Stimulated activated CD4-positive, alpha-beta T cell treated with anti-CD3 and anti-CD28 coated beads, TNF-alpha, amount 100 ng/mL, for 48 hours (primary cell): ENCODE measurements around the gene ARHGAP22.

Source experiments
- DNase-seq, 3 donors: peaks; one replicate each; pipeline ENCODE4 v3.0.0-alpha.2; 2020; ENCODE audit warnings: low read depth in 3 of 3

The ARHGAP22 gene

DNA sequence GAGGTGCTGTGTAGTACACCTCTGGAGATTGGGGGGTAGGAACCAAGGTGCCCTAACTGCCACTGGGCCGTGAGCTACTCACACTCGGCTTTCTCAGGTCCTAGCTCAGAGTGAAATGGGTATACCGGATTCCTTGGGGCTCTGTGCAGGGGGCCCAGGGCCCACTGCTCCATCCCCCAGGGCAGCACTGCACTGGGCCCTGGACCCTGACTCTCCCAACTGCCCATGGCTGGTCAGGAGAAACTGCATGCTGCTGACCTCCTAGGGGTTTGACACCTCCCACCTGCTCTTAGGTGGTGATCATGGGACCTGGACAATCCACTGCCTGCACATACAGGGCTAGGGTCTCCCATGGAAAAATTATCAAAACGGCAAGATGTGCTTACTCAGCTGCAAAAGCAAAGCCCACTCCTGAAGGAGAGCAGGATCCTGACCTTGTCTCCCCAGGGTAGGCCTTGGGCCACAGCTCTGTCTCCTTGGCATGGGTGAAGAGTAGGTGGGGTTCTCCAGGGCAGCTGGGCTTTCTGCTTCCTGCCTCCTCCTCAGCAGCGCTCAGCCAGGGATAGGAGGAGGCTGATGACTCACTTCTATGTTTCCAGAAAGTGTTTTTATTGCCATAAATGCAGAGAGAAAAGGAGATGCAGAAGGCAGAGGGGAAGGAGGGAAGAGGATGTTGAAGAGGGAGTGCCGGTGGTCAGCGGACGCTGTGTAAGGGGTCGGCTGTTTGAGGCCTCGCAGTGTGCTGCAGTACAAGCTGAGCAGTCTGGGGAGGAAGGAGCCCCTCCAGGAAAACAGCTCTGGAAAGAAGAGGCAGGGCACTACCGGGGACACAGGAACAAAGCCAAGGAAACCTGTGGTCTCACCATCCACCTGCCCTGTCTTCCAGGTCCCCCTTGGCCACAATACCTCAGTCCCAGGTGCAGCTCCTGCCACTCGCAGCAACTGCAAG lies 107.8 kb downstream of the ARHGAP22 start:
- DNase-seq, result no peak

DNA sequence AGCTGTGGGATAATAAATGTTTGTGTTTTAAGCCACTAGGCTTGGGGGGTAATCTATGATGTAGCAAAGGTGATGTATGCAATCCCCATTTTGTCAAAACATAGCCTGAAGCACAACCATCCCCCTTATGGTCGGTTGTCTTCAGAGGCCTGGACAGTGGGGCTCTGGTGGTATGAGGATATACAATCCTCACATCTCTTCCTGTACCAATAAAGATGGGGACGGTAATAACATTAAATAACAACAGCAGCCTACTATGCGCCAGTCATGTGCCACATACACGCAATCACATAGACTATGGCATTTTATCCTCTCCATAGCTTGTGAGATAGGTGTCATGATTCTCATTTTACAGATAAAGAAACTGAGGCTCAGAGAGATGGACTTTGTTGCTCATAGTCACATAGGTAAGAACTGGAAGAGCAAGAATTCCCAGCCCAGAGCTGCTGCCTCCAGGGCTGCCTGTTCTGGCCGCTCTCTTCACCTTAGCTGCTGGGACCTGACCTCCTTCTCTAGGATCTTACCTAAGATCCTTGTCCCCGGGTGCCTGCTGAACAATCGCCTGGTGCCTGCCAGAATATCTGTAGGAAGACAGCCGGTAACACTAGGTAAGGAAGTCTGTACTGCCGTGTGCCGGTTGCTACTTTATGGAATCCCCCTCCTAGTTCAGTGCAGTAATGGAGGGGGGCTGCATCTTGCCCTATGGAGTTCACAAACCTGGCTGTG lies 108.6 kb downstream of the ARHGAP22 start:
- no peak for DNase-seq

DNA sequence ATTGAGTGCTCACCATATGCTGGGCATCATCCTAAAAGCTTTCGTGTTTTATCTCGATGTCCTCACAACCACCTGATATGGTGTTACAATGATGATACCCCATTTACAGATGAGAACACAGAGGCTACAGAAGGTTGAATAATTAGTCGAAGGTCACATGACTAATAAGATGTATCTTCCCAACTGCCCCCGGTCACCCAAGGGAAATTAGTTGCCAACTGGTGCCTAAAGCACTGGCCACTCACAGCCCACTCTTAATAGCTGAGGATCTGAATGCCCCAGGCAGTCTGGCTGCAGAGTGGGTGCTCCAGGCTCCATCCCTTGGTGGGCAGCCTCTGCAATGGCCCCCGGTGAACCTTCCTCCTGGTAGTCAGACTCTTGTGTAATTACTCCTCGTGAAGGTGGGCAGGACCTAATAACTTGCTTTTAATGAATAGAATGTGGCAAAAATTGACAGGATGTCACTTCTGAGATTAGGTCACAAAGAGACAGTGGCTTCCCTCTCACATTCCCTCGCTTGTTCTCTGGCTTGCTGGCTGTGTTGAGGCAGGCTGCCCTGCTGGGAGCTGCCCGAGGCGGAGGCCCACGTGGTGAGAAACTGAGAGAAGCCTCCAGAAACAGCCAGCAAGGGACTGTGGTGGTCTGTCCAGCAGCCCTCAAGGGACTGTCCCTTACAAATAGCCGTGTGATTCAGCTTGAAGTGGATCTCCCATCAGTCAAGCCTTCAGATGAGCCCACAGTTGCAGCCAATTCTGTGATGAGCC lies 109.4 kb downstream of the ARHGAP22 start:
- no peak for DNase-seq

DNA sequence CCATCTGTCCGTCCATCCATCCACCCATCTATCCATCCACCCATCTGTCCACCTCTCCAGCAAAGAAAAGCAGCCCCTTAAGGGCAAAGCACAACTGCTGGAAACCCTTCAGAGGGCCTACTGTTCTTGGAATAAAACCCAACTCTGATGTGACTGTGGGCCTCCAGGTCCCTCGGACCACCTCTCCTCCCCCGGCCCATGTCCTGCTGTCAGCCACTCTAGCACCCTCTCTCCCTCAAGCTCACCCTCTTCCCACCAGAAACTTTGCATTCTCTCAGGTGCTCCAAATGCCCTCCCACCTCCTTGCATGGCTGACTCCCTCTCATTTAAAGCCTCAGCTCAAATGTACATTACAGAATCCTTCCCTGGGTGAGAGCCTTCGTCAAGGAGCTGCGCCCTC lies 110.3 kb downstream of the ARHGAP22 start:
- no peak for DNase-seq

DNA sequence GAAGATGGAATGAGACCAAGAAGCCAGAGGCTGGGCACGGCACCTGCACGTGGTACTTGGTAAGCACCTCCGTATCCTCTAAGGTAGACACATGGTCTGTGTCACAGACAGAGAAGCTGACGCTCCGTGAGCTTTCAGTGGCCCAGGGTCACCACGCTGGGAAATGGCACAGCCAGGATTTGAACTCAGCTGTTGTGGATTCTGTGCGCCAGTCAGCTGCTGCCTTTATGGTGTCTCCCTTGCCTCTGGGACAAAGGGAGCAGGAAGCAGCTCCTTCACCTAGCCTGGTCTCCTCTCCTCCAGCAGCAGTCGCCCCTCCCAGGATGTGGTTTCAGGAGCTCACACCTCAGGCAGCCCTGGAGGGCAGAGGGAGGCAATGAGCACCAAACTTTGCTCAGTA lies 110.8 kb downstream of the ARHGAP22 start:
- no peak for DNase-seq

DNA sequence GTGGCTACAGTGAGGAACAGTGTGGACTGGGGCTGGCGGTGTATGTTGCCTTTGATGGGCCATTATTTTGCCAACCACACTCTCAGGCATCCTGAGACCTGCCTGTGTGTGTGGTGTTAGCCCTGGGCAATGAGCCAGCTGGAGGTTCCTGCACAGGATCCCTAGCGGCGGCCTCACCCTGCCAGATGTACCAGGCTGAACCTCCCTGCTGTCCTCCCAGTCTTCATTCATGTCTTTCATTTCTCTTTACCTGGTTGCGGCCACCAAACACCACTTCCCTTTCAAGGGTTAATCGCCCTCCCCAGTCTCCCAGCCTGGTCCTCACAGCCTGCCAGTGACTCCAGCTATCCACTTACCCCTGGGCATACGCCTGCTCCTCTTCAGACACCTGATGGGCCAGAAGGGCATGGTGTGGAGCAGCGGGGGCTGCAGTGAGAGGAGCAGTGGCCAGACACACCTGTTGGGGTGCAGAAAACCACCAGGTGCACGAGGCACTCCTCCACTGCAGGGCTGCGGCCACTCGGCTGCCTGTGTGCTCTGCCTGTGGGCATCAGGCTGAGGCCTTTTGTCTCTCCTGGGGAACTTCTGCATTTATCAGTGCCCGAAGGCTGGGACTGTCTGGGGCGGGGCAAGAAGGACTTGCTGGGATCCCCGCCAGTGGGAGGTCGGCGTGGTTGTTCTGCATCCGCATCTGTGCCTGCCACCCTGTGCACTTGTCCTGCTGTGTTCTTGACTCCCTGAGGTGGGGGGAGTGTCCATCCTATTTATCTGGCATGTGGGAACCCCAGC lies 111.6 kb downstream of the ARHGAP22 start:
- DNase-seq, result no peak

DNA sequence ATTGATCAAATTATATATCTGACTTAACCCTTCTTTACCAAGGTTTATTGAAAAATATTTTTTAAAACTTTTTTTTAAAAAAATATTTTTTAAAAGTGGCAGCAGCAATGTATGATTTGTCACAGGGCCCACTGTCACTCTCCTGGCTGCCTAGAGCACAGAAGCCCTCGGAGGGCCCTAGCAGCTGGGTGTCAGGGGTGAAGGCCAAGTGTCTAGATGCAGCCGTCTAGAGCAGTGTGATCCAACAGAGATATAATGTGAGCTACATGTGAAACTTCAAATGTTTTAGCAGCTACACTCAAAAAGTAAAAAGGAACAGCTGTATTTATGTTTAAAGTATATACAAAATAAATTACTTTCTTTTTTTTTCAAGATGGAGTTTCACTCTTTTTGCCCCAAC lies 112.7 kb downstream of the ARHGAP22 start:
- no peak for DNase-seq

DNA sequence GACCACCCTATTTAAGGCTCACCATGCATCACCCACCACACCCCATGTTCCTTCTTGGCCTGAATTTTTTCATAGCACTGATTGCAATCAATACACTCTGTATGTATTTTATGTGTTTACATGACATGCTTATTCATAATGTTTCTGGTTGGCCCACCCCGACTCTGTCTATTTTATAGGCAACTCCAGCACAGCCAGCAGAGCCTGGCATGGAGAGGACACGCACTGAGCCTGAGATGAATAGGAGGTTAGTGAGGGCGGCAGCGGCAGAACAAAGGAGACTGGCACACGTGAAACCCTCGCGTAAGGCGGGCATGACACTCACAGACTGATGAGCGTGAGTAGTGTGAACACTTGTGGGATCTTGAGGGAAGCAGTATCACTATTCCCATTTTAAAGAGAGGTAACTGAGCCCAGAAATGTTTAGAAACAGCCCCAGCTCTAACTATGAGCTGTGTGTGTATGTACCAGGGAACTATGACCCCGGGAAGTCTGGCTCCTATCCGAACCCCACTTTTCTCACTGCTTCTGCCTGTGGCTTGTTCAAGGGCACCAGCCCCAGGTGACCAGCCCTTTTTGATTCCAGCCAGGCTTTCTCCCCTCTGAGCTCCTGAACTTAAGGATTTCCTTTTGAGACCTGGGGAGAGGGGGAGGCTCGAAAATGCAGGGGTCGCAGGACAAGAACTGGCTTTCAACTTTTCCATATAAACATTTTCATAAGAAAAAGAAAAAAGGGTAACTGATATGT lies 113.3 kb downstream of the ARHGAP22 start:
- no peak for DNase-seq

DNA sequence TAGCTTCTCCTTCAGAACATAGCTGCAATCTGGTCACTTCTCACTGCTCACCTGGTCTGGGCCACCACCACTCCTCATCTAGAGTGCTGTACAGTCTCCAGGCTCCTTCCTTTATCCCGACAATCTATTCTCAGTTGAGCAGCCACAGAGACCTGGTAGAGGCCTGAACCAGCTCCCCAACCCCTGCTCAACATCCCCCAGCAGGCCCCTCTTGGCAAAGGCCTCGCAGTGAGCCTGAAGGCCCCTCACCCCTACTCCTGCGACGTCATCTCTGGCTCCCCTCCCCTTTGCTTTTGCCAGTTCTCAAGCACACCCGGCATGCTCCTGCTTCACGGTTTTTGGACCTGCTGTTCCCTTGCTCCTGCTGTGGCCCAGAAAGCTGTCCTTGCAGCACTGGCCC lies 113.9 kb downstream of the ARHGAP22 start:
- no peak for DNase-seq

DNA sequence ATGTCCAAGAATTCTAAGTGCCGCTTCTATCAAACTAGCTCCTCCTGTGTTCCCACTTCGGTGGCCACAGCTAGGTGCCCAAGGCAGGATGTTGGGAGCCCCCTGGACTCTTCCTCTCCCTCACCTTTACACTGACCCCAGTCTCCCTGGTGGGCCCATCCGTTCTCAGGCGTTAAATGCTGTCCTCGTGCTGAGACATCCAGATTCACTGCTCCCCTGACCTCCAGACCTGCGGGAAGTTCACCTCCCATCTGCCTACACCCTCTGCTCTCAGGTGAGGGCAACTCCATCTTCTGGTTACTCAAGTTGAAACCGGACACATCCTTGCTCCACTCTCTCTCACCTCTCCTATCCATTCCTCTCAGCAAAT lies 114.3 kb downstream of the ARHGAP22 start:
- no peak for DNase-seq

DNA sequence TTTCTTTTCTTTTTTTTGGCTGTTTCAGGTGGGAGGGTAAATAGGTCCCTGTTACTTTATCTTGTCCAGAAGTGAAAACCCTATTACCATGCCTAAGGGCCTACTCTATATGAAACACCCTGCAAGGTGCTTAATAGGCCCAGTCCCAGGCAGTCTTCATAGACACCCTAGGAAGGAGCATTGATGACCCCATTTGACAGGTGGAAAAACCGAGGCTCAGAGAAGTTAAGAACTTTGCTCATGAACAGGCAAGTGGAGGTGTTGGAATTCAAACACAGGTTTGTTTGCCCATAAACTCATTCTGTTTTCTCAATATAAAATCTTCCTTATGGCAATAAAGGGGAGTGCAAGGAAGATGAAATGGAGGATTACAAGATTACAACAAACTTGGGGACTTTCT lies 115.8 kb downstream of the ARHGAP22 start:
- no peak for DNase-seq

DNA sequence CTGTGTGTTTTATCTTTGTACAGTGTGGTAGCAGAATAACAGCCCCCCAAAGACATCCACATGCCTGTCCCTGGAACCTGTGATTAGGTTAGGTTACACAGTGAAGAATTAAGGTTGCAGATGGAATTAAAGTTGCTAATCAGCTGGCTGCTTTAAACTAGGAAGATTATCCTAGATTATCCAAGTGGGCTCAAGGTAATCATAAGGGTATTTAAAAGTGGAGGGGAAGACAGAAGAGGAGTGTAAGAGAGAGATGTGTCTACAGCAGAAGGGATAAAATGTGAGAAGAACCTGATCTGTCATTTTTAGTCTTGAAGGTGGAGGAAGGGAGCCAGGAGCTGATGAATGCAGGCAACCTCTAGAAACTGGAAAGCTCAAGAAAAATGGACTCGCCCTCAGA lies 117.6 kb downstream of the ARHGAP22 start:
- DNase-seq, result no peak

DNA sequence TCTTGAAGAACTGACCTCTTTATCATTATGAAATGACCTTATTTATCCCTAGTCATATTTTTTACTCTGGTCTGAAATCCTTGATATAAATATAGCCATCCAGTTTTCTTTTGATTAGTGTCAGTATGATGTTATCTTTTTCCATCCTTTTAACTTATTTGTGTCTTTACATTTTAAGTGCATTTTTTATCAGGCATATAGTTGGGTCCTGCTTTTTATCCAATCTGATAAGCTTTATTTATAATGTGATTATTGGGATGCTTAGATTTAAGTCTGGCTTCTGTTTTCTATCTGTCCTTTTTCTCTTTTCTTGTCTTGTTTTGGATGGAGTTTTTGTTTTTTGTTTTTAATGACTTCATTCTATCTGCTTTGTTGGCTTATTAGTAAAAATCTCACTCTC lies 119.2 kb downstream of the ARHGAP22 start:
- no peak for DNase-seq

DNA sequence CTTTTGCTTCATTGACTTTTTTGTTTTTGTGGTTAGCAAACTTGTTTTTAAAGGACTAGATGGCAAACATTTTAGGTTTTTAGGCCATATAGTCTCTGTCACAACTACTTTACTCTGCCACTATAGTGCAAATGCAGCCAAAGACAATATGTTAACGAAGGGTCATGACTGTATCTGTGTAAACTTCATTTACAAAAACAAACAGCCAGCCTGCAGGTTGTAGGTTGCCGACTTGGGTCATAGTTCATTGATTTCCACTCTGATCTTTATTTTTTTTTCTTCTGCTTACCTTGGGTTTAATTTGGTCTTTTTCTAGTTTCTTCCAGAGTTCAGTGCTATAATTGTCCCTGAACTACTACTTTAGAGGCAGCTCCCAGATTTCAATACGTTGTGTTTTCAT lies 120.0 kb downstream of the ARHGAP22 start:
- no peak for DNase-seq

DNA sequence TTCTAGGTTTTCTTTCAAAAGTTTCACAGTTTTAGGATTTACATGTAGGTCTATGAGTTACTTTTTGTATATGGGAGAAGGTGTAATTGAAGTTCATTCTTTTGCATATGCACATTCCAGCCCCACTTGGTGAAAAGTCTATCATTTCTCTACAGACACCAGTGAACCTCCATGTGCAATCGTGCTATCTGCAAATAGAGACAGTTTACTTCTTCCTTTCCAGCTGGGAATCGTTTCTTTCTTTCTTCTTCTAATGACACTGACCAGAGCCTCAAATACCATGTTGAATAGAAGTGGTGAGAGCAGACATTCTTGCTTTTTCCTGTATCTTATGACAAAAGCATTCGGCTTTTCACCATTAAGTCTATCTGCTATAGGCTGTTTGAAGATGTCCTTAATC lies 122.7 kb downstream of the ARHGAP22 start:
- DNase-seq, result no peak

DNA sequence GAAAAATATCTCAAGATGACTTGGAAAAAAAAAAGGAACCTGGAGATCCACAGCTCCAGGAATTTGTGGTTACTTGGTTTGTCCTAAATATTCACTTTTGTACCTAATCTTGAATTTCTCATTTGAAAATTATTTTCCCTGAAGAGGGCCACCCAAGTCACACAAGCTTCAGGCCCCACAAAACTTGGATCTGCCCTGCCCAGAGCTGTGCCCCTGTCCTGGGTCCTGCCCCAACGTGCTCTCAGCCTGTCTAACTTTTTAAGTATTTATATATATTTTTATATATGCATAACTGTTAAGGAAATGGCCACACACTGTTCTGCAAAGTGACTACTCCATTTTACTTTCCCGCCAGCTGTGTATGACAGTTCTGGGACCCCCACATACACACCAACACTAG lies 123.5 kb downstream of the ARHGAP22 start:
- no peak for DNase-seq

DNA sequence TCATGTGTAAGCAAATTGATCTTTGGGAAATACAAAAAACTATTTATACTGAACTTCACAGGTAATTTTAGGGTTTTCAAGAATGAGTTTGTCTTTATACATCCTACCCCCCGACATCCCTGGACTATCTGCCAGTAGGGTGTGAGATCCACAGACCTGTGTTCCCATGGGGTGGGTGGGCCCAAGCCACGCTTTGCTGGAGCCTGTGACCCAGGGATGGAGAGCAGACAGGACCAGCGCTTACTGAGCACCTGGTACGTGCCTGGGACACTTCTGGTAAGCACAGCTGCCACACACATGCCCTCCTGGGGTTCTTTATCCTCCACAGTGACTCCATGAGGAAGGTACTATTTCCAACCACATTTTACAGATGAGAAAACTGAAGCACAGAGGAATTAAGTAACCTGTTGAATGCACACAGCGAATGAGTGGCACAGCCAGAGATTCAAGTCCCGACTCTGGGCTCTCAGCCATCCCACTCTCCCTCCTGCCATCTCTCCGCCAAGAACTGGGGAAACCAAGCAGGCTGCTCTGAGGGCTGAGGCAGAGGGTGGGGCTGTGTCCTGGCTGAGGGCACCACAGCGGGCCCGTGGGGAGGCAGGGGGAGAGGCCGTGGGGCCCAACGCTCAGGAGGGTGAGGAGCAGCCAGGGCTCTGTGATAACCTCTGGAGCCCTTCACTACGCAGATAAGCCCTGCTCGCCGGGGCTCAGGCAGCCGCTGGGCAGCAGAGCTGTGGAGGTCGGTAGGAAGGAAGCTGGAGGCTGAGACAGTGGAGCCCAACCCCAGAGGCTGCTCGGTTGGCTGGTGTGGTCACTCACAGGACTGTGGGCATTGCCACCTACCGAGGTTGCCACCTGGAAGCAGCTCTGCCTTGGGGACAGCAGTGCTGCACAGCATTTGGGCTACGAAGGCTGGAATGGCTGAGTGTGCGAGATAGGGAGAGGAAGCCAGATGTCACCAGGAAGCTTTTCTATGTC lies 124.2 kb downstream of the ARHGAP22 start:
- no peak for DNase-seq

DNA sequence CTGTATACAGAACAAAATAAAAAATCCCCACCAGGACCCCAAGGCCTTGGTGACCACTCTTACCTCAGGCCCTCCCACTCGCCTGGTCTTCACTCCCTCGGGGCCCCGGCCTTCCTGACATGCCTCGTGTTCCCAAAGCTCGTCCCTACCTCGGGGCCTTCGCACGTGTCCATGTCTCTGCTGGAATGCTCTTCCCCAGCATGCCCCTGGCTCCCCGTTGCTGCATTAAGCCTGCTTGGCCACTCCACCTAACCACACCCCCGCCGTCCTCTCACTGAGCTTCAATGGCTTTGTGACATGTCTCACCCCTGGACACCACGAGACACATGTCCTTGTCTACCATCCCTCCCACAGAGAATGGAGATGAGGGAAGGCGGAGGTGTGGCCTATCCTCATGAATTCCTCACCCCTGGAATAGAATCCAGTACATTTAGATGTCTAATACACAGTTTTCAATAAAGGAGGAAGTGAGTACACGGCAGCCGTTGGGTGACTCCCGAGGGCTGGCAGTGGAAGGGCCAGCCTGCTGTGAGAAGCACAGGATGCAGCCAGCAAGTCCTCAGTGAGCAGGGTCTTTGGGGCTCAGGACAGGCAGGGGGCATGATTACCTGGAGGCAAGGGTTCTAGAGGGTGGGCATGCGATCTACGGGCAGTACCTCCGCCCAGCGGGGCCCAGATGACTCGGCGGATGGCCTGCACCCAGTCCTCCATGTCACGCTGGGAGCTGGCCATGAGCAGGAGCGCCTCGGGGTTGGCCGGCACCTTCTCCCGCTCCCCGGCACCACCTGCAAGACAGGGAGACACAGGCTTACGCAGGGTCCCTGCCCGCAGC lies 125.7 kb downstream of the ARHGAP22 start:
- DNase-seq, result no peak

DNA sequence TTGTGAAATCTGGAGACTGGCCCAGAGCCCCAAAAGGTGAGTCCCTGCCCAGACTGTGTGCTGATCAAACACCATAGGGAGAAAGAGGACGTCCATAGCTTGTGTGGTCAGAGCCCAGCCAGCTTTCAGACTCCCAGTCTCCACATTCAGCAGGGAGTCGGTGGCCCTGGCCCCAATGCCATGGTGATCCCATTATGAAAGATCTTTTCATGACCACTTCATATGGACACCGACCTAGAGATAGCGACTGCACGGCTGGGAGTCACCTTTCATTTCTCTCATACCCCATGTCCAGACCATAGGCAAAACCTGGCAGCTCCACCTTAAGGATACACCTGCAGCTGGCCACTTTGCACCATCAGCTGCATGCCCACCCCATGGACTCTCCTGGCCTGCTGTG lies 126.4 kb downstream of the ARHGAP22 start:
- no peak for DNase-seq
